D721Med (cell line): ENCODE measurements around the gene RRP12.

Source experiments
- DNase-seq: peaks from one replicate; pipeline ENCODE4 v3.0.0; 2011; ENCODE audit warnings: low spot score; ENCODE audit not compliant: insufficient read length
- FAIRE-seq: peaks from 2 replicates; lab custom pipeline; 2011; peaks lifted over from hg19 to GRCh38; lab: Jason Lieb, UNC
- CTCF ChIP-seq: IDR thresholded peaks from 2 replicates; pipeline ENCODE4 v1.5.1; 2012; ENCODE audit warnings: mild to moderate bottlenecking, control low read depth; ENCODE audit not compliant: insufficient read depth; ENCODE audit errors: missing control alignments

Gene RRP12

GRCh38 chr10:97371696-97372095 is 29.4 kb downstream of the RRP12 start:
- DNase-seq (no peak), FAIRE-seq (no peak)
- TF ChIP-seq CTCF: no peak

- FAIRE-seq (no peak), DNase-seq (no peak)
- no peak for TF ChIP-seq CTCF
Observed at GRCh38 chr10:97367126-97367649, 34.0 kb downstream of the RRP12 start.

- TF ChIP-seq CTCF: no peak
- no peak for DNase-seq
- no peak for FAIRE-seq
Observed at GRCh38 chr10:97366572-97366971, 34.6 kb downstream of the RRP12 start.

GRCh38 chr10:97365761-97366351 is 35.3 kb downstream of the RRP12 start:
- TF ChIP-seq CTCF: no peak
- DNase-seq (no peak), FAIRE-seq (no peak)

GRCh38 chr10:97363071-97363470 is 38.1 kb downstream of the RRP12 start:
- FAIRE-seq (no peak), DNase-seq (no peak)
- TF ChIP-seq CTCF: no peak

- no peak for TF ChIP-seq CTCF
- FAIRE-seq (no peak), DNase-seq (no peak)
Observed at GRCh38 chr10:97362310-97363033, 38.7 kb downstream of the RRP12 start.

GRCh38 chr10:97361537-97361901 is 39.6 kb downstream of the RRP12 start:
- FAIRE-seq (no peak), DNase-seq (no peak)
- no peak for TF ChIP-seq CTCF
